ENCODE data around the gene ATXN1. TPM values are rescaled to one million over a fixed set of nuclear protein-coding genes. Genes with fewer than 3 reads are reported as not detected.

The ATXN1 gene
- total RNA-seq, 1 experiment from 2014 or later: 27.0 TPM

GRCh38 chr6:16637635-16638034 is 123.6 kb downstream of the ATXN1 start:
- Histone ChIP-seq H3K9ac (ENCODE audit: low read length) (no peak overlapping the region), H3K4me3 (ENCODE audit: low read length) (no peak overlapping the region), H4K20me1 (ENCODE audit: low read length) (no peaks in the 10 kb centered on the region), H3K9me3 (ENCODE audit: low read length) (no peaks in the 10 kb centered on the region), H3K79me2 (ENCODE audit: low read length) (no peaks in the 10 kb centered on the region), H3K36me3 (ENCODE audit: low read depth, low read length) (no peaks in the 10 kb centered on the region), H3K27me3 (ENCODE audit: low read length) (no peaks in the 10 kb centered on the region), H2AFZ (ENCODE audit: low read length) (no peak overlapping the region), H3K4me2 (ENCODE audit: low read length) (peak overlapping the region; percentile 34), H3K27ac (ENCODE audit: low read length) (0 out of 2 replicates have a peak overlapping the region, but pooled peaks have one; percentile 20), H3K4me1 (ENCODE audit: insufficient read depth, low read length) (peaks cover 47% of the 10 kb centered on the region), H3F3A (ENCODE audit: low read length, unreplicated experiment) (no peaks in the 10 kb centered on the region), H3K9me2 (replicated peaks; ENCODE audit: low read length) (no peaks in the 10 kb centered on the region)
- ChIA-PET CTCF (no interaction called here), POLR2A (ENCODE audit: unreplicated experiment) (interaction anchor here (0.7 kb wide), 1 partner anchor 124 kb away, joined by 3 read pairs; no protein-coding TSS in a partner anchor)
- no peak for ATAC-seq
- intact Hi-C loops (cut with micrococcal nuclease): loop anchor here (2.0 to 5.0 kb wide), 2 partner anchors 61 to 75 kb away; no protein-coding TSS in a partner anchor
- TF ChIP-seq EZH2 (IDR thresholded peaks at IDR 0.05; ENCODE audit: low read length, unreplicated experiment): no peak
- TF ChIP-seq EZH2phosphoT487 (IDR thresholded peaks at IDR 0.05; ENCODE audit: borderline replicate concordance, low read length): no peak
- no peak for TF ChIP-seq CTCF (conservative IDR thresholded peaks at IDR 0.05; ENCODE audit: low read depth, low read length)
- DNase-seq: peak; percentile 56
- no TSS peak for BruUV-seq (replicated peaks)

- H4K20me1 ChIP-seq (ENCODE audit: low read length): no peaks in the 10 kb centered on the region
- no TSS peak for BruUV-seq (replicated peaks)
- H2AFZ ChIP-seq (ENCODE audit: low read length): peak overlapping the region; percentile 10; the same call in 1 of the 2 replicates
- ATAC-seq (peak; percentile 76), DNase-seq (peak; percentile 91)
- CTCF ChIA-PET: interaction anchor here (0.6 to 1.0 kb wide), 2 partner anchors 120 to 127 kb away, joined by 3 to 4 read pairs; no protein-coding TSS in a partner anchor
- POLR2A ChIA-PET (ENCODE audit: unreplicated experiment): interaction anchor here (0.6 kb wide), 1 partner anchor 111 kb away, joined by 11 read pairs; no protein-coding TSS in a partner anchor
- peak overlapping the region; percentile 59 for H3K9ac ChIP-seq (ENCODE audit: low read length)
- H3K27me3 ChIP-seq (ENCODE audit: low read length): no peaks in the 10 kb centered on the region
- no peaks in the 10 kb centered on the region for H3K9me3 ChIP-seq (ENCODE audit: low read length)
- intact Hi-C loops (cut with micrococcal nuclease): loop anchor here (5.0 kb wide), 1 partner anchor 76 kb away; no protein-coding TSS in a partner anchor
- H3F3A ChIP-seq (ENCODE audit: low read length, unreplicated experiment): no peaks in the 10 kb centered on the region
- peak overlapping the region; percentile 43 for H3K4me3 ChIP-seq (ENCODE audit: low read length)
- TF ChIP-seq EZH2 (IDR thresholded peaks at IDR 0.05; ENCODE audit: low read length, unreplicated experiment) (no peak), CTCF (conservative IDR thresholded peaks at IDR 0.05; ENCODE audit: low read depth, low read length) (no peak), EZH2phosphoT487 (IDR thresholded peaks at IDR 0.05; ENCODE audit: borderline replicate concordance, low read length) (no peak)
- H3K4me1 ChIP-seq (ENCODE audit: insufficient read depth, low read length): peaks cover 47% of the 10 kb centered on the region
- H3K27ac ChIP-seq (ENCODE audit: low read length): peak overlapping the region; percentile 91
- H3K79me2 ChIP-seq (ENCODE audit: low read length): no peaks in the 10 kb centered on the region
- H3K36me3 ChIP-seq (ENCODE audit: low read depth, low read length): no peaks in the 10 kb centered on the region
- H3K9me2 ChIP-seq (replicated peaks; ENCODE audit: low read length): no peaks in the 10 kb centered on the region
- H3K4me2 ChIP-seq (ENCODE audit: low read length): peak overlapping the region; percentile 73
Measured at GRCh38 chr6:16635810-16636602, 125.3 kb downstream of the ATXN1 start.

Data from PC-3 (cell line).